Fibroblast of skin of right quadriceps (primary cell): ENCODE results near the gene DCDC2.
A peak's percentile ranks its signal among the peaks of the same experiment; 100 is the strongest.
"Not testable (repeated sequence)": the region's sequence is repeated elsewhere in the genome, so short reads cannot be mapped to it uniquely, and the experiment has no call there.

Source experiments
- DNase-seq: peaks from one replicate; pipeline ENCODE4 v3.0.0-alpha.2; 2013

Gene DCDC2

DNA sequence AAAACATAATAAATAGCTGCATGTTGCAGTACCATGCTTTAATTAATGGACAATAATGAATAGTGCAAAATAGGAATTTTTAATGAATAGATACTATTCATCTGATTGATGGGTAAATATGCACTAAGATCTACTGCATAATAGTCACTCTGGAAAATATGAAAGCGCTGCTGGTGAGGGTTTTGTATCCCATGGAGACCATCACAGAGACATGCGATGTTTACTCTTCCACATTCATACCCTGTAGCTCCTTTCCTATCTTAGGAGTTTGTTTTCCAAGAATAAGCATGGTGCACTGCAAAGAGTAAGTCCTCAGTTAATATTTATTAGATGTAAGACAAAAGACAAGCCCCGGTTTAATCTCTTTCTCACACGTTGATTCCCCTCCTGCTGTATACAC, 150.4 kb downstream of the DCDC2 start:
- no peak for DNase-seq

DNA sequence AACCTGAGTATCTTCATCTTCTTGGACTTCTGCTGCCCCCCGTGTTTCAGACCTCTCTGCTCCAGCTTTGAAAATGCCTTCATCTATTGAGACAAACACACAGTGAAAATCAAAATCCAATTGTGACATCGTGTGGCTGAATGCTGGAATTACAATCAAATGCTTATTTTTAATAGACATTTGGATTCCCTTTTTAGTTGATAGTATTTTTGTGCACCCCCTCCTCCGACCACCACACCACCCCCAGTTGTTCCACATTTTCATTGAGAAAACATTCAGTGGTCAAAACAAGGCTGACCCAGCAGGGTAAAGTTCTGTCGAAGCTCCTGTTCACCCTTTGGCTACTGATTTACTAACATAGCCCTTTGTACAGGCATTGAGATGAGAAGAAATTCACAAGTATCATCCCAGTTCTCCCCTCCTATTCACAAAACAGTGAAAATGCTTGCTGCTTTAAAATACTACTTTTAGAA, 152.8 kb downstream of the DCDC2 start:
- peak; percentile 24 for DNase-seq

DNA sequence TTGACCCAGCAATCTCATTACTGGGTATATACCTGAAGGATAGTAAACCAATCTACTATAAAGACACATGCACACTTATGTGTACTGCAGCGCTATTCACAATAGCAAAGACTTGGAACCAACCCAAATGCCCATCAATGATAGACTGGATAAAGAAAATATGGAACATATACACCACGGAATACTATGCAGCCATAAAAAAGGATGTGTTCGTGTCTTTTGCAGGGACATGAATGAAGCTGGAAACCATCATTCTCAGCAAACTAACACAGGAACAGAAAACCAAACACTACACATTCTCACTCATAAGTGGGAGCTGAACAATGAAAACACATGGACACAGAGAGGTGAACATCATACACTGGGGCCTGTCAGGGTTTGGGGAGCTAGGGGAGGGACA, 153.7 kb downstream of the DCDC2 start:
- DNase-seq, result not testable (repeated sequence)

DNA sequence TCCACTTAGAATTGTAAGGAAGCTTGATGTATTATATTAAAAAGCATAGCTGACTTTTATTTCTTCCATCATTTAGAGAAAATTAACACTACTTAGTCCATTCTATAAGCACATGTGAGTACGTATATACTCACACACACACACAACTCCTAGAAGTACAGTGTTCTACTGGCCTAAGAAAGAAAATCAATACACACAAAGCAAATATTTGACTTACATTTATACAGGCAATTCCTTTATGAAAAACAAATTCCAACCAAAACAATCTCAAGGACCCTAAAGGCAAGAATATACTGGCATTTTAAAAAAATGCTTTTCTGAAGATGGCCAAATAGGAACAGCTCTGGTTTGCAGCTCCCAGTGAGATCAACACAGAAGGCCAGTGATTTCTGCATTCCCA, 160.0 kb downstream of the DCDC2 start:
- no peak for DNase-seq

DNA sequence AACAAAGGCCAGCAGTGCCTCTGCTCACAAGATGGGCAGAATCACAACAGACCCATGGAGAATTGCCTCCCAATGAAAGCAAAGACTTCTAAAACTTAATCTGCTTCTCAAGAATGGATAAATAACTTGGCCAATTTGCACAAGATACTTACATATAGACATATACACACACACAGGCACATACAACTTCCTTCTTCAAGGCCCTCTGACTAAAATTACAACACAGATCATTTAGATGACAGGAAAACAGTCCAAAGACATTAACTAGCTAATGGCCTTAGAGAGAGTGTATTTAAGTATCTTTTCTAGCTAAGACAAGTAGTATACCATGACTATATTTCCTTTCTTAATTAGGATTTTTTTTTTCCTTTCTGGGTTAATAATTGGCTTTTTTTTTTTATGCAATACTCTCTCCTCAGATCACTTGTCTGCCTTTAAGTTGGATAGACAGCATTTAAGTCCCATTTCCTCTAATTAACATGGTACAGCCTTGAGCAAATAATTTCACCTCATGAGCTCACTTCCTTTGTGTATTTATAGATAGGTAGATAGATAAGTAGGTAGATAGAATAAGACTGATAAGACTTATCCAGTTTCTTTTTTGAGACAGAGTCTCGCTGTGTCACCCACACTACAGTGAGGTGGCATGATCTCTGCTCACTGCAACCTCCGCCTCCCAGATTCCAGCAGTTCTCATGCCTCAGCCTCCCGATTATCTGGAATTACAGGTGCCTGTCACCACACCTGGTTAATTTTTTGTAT, 161.8 kb downstream of the DCDC2 start:
- no peak for DNase-seq

DNA sequence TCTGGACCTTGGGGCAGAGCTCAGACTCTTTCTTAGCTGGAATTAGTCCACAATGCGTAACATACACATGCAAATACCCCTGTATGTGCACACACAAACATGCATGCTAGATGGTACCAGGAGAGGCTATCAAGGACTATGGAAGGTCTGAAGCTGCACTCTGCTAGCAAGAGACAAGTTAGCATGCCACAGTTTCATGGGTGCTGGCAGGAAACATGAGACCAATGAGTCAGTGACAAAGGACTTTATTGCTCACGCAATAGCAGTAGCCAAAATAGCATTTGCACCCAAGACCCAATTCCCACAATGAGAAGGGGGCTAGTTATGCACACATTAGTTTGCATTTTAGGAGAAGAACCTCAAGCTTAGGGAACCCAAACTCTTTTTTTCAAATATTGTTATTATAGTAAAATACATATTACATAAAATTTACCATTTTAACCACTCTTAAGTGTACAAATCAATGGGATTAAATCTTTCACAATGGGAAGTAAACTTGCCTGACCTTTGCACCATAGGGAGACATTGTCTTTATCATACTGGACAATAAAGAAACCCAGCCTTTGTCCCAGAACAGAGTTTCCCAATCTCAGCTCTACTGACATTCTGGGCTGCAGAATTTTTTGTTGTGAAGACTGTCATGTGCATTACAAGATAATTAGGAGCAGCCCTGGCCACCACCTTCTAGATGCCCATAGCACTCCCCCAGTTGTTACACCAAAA, 162.7 kb downstream of the DCDC2 start:
- no peak for DNase-seq

DNA sequence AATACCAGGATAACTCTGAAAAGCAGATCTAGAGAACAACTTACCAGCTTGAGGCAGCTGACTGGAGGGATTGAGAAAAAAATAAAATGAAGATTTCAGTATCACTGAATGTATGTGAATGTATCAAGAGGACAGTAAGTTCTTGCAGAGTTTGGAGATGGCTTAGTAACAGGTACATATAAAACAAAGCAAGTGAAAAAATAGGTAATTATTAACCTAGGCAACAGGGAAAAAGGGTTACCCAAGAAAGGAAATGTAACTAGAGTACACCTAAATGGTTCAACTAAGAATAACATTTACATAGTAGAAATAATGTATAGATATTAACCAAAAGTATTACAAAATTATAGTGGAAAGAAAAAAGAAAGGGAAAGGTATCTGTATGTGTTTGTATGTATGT, 164.5 kb downstream of the DCDC2 start:
- no peak for DNase-seq

DNA sequence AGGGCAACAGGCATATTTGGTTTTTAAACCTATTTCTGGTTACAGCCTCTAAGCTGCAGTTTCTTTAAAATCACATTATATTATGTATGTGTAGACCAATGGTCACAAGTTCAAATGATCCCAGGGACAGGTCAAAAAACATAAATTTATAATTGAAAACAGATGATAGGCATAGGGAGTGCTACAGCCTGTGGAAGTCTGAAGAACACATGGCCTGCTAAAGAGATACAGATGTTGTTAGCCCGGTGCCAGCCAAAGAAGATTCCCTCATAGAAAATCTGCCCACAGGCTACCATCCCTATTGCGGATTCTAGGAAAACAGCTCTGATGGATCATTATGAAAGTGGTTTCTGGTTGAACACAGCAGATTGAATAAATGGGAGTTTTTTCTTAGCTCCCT, 166.5 kb downstream of the DCDC2 start:
- no peak for DNase-seq

DNA sequence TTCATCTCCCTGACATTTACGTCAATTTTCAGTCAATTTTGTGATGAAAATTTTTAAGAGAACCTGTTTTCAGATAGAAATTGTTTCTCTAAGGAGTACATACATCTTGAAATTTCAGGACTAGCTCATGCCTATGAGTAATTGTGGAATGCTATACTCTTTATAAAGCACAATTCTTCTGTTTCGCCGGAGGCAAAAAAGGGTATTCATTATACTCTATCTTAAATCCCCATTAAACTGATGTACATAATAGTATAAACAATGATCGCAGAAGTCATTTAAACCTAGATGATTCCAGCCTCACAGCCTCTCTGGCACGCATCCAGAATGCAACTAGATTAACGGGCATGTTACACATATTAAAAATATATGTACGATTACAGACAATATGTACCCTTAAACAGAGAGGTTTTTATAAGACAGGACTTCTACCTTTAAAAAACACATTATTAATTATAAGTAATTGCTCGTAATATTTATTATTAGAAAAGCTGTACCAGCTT, 169.2 kb downstream of the DCDC2 start:
- DNase-seq, result no peak

DNA sequence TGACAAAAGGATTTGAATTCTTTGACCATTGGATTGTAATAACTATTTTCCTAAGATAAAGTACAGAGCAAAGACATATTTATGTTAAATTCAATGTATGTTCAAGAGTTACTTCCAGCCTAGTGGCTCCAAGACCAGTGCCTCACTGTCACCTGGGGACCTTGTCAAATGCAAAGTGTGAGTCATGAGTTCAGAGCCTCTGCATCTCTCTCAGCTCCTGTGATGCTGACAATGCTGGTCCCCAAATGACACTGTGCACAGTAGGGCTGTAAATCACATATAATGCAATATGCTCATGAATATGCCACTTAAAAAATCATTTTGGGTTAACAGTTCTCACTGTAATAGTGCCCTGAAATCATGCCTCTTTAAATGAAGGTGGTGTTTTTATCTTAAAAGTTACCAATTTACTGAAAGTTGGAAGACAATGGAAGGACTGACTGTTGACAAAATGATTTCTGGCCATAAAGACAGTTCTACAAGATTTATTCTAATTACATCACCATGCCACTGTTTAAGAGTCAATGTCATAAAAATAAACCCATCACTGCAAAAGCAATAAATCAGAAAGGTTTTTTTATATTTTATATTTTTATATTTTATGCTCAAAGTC, 169.8 kb downstream of the DCDC2 start:
- no peak for DNase-seq

DNA sequence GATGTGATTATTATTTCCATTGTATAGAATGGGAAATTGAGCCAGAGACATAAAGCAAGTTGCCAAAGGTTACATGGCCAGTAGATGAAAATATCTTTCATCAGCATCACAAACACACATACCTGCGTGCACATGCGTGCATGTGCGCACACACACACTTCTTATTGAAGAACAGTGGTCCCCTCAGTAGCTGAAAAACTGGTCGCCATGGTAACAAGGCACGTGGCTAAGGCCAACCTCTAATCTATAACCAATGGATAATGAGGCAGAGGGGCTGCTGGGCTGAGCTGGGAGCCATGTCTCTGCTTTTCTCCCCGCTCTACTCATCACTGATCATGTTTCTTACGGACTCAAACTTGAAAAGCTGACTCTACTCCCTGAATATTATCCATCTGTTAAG, 171.5 kb downstream of the DCDC2 start:
- DNase-seq, result no peak

DNA sequence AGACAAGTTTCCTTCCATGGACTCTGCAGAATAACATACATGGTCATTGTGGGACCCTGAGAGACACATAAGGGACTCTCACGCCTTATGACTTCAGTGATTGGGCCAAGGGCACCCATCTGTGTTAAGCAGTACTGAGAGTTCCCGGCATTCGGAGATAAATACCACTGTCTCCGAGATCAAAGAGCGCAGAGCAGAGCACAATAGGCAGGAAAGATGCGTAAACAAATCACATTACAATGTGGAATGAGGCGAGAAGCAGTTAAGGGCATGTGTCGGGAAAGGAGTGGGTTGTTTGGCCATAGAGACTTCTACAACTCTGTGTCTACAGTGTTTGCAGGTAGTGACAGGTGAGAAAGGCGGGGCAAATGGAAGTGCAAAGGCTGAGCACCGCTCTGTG, 174.3 kb downstream of the DCDC2 start:
- DNase-seq, result no peak

DNA sequence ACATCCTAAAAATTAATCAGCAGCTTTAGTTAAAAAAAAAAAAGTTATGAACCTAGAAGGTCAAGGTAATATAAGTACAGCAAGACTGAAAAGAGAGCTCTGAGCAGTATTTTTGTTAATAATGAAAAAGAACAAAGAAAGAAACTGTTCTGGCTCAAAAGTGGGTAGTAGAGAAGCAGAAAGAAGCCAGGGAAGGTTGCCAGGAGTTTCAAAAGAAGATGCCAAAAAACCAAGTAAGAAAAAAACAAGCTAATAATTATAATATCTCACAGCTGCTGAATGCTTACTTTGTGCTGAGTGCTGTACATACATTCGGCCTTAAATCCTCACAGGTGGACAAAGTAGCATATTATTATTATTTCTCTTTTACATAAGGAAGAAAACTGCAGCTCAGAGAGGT, 200.0 kb downstream of the DCDC2 start:
- DNase-seq, result no peak

DNA sequence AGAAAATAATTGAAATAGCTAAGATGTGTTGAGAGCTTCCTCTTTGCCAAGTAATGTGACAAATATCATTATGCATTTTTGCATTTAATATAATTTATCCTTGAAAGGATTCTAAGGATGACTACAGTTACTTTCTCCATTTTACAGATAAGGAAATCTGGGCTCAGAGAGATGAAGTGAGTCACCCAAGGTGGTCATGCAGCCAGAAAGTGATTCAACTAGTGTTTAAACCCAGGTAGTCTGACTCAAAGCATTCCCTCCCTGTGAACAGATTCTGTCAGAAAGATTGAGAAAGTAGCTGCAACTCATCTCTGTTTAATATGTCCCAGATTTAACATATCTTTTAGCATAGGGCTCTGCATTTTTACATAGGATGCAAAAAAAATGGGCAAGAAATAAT, 203.7 kb downstream of the DCDC2 start:
- peak; percentile 2 for DNase-seq

DNA sequence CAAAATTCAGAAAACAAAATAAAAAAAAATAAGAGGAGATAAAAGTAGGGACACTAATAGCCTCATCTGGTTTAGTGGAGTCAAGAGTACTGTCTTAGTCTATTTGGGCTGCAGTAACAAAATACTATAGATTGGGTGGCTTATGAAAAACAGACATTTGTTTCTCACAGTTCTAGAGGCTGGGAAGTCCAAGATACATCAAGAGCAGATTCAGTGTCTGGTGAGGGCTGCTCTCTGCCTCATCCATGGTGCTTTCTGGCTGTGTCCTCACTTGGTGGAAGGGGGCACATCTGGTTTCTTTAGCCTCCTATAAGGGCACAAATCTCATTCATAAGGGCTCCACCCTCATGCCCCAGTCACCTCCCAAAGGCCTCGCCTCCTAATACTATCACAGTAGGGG, 205.8 kb downstream of the DCDC2 start:
- no peak for DNase-seq

DNA sequence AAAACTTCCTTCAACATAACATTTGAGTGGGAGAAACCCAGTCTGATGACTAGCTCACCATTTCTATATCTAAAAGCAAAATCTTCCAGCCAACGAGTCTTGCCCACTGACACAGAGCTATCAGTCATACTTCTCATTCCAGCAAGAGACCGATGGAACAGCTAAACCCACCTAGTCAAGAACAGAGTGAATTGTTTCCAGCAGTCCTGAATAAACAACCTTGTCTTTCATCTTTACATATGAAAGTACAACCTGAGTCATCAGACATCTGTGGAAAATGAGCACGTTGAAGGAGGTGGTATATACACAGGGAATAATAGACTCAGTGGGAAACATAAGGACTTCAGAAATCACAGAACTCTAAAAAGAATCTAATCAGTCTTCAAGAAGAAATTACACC, 208.0 kb downstream of the DCDC2 start:
- DNase-seq, result no peak

DNA sequence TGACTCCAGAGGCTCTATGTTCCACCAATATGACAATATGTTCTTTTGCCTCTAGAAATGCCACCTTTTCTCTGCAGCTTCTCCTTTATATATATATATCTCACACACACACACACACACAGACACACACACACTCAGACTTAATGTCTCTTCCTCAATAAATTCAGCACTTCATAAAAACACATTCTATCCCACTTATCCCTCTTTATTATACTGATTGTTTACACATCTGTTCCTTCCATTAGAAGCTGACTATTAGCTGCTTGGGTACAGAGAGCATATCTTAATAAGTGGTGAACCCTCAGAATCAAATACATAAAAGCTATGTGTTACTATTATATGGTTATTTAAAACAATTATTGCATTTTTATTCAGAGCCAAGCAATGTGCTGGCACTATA, 208.6 kb downstream of the DCDC2 start:
- no peak for DNase-seq

DNA sequence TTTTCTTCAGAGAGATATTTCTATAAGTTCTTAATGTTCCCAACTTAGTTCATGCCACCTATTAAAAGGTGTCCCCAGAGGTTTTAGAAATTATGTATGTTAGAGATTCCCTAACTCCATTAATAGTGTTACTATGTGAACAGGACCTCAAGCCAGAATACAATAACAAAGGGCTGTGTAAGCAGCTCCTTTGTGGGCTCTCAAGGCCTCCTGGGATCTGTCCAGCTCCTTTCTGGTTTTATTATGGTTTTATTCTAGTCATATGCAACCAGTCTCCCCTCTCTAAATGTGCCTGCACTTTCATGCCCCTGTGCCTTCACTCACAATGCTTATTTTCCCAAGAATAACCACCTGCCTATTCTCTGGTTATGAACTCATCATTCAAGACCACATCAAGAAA, 209.2 kb downstream of the DCDC2 start:
- no peak for DNase-seq

DNA sequence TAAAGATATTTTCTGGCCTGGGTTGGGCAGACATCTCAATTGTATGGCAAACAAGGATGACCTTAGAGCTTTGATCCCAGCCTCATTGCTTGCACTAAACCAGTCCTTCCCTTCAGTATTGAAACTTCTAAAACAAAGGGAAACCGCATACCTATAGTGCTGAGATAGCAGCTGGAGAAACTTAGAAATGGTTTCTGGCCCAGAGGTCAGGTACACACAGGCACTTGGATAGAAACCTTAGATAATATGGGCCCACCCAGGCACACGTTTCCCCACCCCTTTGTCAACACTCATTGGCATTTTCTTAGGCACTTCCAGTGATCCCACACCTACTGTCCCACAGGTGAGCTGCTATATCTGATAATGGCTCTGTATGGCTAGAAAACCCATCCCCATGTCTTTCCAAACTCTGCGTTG, 209.7 kb downstream of the DCDC2 start:
- DNase-seq, result no peak

DNA sequence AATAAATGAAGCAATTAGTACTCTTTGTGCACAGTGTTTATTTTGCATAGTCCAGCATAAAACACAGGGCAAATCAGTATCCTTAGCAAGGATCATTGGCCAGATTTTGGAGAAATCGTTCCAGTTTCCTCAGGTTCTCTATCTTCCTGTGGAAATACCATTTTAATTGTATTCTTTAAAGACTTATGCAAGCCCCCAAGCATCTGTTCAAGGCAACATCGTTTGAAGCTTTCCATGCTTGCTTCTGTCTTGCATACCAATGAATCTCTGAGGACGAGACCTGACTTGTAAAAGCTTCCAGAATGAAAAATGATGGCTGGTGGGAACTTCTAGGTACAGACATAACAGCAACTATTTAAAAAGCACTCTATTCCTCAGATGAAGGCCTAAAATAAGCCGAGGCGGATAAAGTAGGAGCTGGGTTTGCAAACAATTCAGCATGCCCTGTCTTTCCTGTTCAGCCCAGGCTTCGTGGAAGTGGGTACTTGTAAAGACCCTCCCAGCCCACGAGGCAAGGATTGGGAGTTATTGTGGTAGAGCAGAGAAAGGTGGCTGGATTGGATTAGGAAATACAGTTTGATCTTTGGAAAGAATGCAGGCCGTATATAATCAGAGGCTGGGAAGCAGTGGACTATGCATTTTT, 210.2 kb downstream of the DCDC2 start:
- DNase-seq, result no peak

DNA sequence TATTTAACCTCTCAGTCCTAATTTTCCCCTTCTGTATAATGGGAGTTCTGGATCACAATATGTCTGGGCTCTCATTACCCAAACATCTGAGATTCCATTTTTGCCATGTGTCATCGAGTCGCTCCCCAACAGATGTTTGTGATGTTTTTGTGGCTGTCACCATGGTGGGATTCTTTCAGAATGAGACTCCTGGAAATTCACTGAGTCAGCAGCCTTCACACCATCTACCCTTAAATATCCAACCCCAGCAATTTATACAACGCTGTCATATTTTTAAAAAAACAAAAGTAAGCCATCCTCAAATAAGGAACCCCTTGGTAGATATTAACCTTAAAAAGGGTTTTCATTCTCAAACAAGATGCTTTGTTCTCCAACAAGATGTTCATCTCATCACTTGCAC, 211.0 kb downstream of the DCDC2 start:
- DNase-seq, result no peak

DNA sequence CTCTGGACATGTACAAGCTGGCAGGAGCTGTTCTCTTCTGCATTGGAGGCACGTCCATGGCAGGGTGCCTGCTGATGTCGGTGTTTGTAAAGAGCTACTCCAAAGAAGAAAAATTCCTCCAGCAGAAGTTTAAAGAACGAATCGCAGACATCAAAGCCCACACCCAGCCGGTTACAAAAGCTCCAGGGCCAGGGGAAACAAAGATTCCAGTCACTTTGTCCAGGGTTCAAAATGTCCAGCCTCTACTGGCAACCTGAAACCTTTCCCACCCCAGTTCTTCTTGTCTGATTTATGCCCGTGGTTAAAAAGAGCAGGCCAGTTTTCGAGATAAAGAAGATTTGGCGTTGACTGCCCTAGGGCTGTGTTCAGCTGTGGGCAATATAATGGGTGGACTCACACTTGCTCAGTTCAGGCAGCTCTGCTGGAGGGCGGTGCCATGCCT, 212.1 kb downstream of the DCDC2 start:
- DNase-seq, result no peak

DNA sequence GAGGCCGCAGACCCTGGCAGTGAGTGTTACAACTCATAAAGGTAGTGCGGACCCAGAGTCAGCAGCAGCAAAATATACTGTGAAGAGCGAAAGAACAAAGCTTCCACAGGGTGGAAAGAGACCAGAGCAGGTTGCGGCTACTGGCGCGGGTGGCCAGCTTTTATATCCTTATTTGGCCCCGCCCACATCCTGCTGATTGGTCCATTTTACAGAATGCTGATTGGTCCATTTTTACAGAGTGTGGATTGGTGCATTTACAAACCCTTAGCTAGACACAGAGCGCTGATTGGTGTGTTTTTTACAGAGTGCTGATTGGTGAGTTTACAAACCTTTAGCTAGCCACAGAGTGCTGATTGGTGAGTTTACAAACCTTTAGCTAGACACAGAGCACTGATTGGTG, 215.1 kb downstream of the DCDC2 start:
- not testable (repeated sequence) for DNase-seq
